Activated CD4-positive, alpha-beta memory T cell treated with anti-CD3 and anti-CD28 coated beads, Interleukin-2, amount 10 ng/mL, durations not matched to agents 7 days and 5 days (primary cell): Measurements from ENCODE around the gene ATXN7L1. TPM values are rescaled to one million over a fixed set of nuclear protein-coding genes. Genes with fewer than 3 reads are reported as not detected.

Experiments used
- CTCF ChIA-PET: fragments of 350-600 bp; sonication (Branson Sonifier 250); formaldehyde crosslinking; loops from one replicate; lab custom pipeline; 2021; ENCODE audit warnings: antibody characterized with exemption, inconsistent platforms; lab: Charles Lee
- POLR2A ChIA-PET: fragments of 350-600 bp; sonication (Branson Sonifier 250); formaldehyde crosslinking; loops from one replicate; lab custom pipeline; 2021; ENCODE audit warnings: antibody characterized with exemption; lab: Charles Lee
- DNase-seq: peaks from one replicate; pipeline ENCODE4 v3.0.0-alpha.2; 2020
- H3K27ac Mint-ChIP-seq: one replicate; pipeline ENCODE4 v1.8.0; 2021; ENCODE audit warnings: mild to moderate bottlenecking, mixed read lengths
- H3K27me3 Mint-ChIP-seq: one replicate; pipeline ENCODE4 v1.8.0; 2021; ENCODE audit warnings: mixed read lengths
- H3K36me3 Mint-ChIP-seq: one replicate; pipeline ENCODE4 v1.8.0; 2021; ENCODE audit warnings: low read depth, mixed read lengths
- H3K4me1 Mint-ChIP-seq: one replicate; pipeline ENCODE4 v1.8.0; 2021; ENCODE audit warnings: mixed read lengths
- H3K4me3 Mint-ChIP-seq: one replicate; pipeline ENCODE4 v1.8.0; 2021; ENCODE audit warnings: mild to moderate bottlenecking, mixed read lengths
- H3K9me3 Mint-ChIP-seq: one replicate; pipeline ENCODE4 v1.8.0; 2021; ENCODE audit warnings: mixed read lengths
- total RNA-seq, 2 experiments: library from RNA; stranded (reverse); gene quantifications; one replicate each; pipeline ENCODE4 v1.2.3, GENCODE V29; 2021

ATXN7L1 gene
- total RNA-seq, 2 experiments from 2014 or later, result 27.1 to 28.1 TPM

DNA sequence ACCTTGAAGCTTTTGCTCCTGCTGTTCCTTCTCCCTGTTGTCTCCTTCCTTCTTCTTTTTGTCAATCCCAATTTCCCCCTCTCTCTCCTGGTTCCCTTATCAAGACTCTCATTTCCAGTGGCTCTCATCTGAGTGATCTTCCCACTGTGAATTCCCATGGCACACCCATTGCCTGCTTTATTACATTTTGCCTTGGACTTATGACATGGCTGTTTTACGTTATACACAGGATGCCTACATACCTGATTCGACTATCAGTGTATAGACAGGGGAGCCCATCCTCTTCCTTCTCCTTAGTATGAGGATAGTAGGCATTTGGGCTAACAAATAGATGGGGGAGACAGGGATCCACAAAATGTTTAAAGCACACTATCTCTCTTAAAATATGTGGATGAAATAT lies 255.2 kb downstream of the ATXN7L1 start:
- ChIA-PET POLR2A (no interaction called here), CTCF (interaction anchor here (1.1 kb wide), 1 partner anchor 32 kb away, joined by 3 read pairs; no protein-coding TSS in a partner anchor)
- DNase-seq, result no peak
- Mint-ChIP-seq H3K4me1 (no peaks in the 10 kb centered on the region), H3K4me3 (no peak overlapping the region), H3K36me3 (peaks cover 40% of the 10 kb centered on the region), H3K27ac (no peak overlapping the region), H3K27me3 (no peaks in the 10 kb centered on the region), H3K9me3 (peaks cover 2% of the 10 kb centered on the region)

DNA sequence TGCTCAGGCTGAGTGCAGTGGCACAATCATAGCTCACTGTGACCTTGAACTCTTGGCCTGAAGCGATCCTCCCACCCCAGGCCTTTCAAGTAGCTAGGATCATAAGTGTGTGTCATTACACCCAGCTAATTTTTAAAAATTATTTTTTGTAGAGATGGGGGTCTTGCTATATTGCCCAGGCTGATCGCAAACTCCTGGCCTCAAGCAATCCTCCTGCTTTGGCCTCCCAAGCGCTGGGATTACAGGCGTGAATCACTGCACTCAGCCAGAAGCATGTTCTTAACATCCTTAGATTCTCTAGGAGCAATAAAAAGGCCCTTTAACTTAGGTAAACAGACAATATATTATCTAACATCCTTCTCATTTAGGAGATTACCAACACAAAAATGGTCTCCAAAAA lies 256.8 kb downstream of the ATXN7L1 start:
- CTCF ChIA-PET, result no interaction called here

DNA sequence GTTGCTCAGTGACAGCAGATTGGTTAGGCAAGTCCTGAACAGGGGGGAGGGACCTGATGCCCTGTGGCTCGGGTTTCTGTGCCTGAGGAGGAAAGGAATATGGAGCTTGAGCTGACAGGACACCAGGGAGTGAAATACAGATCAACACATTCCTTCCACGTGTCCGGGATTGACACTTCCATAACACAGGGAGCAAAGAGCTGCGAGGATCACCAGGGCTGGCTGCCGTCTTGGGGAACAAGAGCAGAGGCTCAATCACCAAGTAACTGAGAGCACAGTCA lies 258.4 kb downstream of the ATXN7L1 start:
- peaks cover 30% of the 10 kb centered on the region for H3K36me3 Mint-ChIP-seq
- H3K27me3 Mint-ChIP-seq, result no peaks in the 10 kb centered on the region
- ChIA-PET POLR2A (no interaction called here), CTCF (interaction anchor here (0.7 kb wide), 1 partner anchor 38 kb away, joined by 3 read pairs; no protein-coding TSS in a partner anchor)
- H3K4me1 Mint-ChIP-seq, result no peaks in the 10 kb centered on the region
- no peak overlapping the region for H3K4me3 Mint-ChIP-seq
- no peak for DNase-seq
- H3K27ac Mint-ChIP-seq, result no peak overlapping the region
- no peaks in the 10 kb centered on the region for H3K9me3 Mint-ChIP-seq

More for the DNA sequence above, 256.8 kb downstream of the ATXN7L1 start:
- DNase-seq, result no peak
- no peak overlapping the region for H3K4me3 Mint-ChIP-seq
- no peaks in the 10 kb centered on the region for H3K4me1 Mint-ChIP-seq
- H3K9me3 Mint-ChIP-seq, result no peaks in the 10 kb centered on the region
- H3K36me3 Mint-ChIP-seq, result peaks cover 30% of the 10 kb centered on the region
- no peak overlapping the region for H3K27ac Mint-ChIP-seq
- H3K27me3 Mint-ChIP-seq, result no peaks in the 10 kb centered on the region
- POLR2A ChIA-PET, result no interaction called here

DNA sequence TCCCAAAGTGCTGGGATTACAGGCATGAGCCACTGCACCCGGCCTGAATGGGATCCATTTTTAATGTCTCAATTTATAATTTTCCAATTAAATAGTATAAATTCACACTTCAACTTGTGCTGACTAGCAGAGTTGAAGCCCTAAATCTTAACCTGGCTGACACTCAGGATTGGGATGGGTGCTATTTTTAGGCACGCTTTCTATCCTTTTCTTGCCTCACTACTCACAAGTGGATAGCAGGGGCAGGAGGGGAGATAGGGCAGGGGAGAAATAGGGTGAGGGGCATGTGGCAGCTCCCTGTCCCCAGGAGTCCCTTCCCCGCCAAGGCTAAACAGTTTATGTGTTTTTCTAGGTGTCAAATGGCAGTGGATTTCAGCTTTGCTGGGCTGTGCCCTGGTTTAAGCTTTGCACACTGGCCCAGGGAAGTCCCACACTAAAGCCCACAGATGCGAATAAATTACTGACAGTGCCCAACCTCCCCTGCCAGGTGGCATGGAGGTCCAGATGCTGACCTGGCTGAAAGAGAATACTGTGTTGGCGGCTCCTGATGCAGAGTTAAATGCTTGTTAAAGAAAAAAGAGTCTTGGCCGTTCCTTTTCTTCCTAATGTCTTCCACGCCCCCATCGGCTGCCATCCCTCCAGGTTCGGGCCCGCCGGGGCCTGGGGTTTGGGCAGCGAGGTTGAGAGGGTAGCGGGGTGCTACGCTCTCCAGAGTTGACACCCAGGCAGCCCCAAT lies 259.0 kb downstream of the ATXN7L1 start:
- H3K4me3 Mint-ChIP-seq, result no peak overlapping the region
- H3K36me3 Mint-ChIP-seq, result peaks cover 26% of the 10 kb centered on the region
- H3K9me3 Mint-ChIP-seq, result no peaks in the 10 kb centered on the region
- DNase-seq, result no peak
- POLR2A ChIA-PET, result no interaction called here
- H3K4me1 Mint-ChIP-seq, result no peaks in the 10 kb centered on the region
- CTCF ChIA-PET, result interaction anchor here (0.7 kb wide), 1 partner anchor 39 kb away, joined by 3 read pairs; no protein-coding TSS in a partner anchor
- H3K27ac Mint-ChIP-seq, result no peak overlapping the region
- no peaks in the 10 kb centered on the region for H3K27me3 Mint-ChIP-seq

DNA sequence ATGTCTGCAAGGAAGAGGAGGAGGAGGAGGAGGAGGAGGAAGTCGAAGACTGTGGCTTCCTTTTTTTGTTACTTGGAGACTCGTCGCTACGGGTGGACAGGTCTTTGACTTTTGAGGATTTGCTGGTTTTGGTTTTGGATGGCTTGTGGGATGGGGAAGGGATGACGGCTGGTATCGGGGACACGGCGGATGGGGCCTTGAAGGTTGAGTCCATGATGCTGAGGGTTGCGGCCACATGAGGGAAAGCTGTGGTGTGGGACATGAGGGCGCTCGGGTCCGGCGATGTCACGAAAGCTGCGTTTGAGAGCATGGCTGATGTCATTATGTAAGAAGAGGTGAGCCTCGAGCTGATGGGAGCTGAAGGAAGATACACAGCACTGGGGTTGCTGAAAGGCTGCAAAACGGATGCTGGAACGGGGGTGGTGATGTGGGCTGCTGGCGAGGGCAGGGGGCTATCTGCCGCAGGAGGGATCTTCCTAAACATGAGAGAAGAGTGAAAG lies 262.0 kb downstream of the ATXN7L1 start:
- Mint-ChIP-seq H3K4me1 (no peaks in the 10 kb centered on the region), H3K4me3 (no peak overlapping the region)

DNA sequence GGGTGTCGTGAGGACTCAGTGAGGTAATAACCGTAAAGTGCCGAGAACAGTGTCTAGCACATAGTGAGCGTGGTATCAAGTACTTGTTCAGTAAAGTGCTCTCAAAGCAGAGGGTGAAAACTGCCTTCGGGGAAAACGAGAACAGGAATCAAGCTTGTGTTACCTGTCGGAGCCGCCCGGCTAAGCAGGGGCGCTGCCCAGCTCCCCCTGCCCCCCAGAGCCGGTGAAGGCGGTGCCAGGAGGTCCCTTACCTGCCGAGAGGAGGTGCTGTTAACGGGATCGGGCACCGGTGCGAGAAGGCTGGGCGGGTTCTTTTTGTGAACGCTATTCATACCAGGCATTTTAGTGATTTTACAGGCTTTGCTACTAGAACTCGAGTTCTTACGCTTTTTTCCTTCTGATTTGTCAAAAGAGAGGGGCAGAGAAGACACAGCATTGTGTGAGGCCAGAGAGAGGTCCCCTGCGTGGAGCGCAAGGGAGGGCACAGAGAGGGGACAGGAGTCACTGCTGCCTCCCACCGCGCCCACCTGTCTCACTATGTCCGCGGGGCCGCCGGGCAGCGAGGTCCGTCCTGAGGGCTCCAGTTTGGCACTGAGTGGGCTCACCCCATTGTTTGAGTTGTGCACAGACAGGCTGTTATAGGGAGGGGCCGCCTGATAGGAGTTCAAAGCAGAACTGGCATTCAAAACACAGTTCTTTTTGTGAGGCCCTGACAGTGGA lies 262.6 kb downstream of the ATXN7L1 start:
- POLR2A ChIA-PET, result no interaction called here
- no peaks in the 10 kb centered on the region for H3K27me3 Mint-ChIP-seq
- H3K27ac Mint-ChIP-seq, result no peak overlapping the region
- H3K4me1 Mint-ChIP-seq, result no peaks in the 10 kb centered on the region
- DNase-seq, result no peak
- CTCF ChIA-PET, result no interaction called here
- H3K36me3 Mint-ChIP-seq, result peaks cover 18% of the 10 kb centered on the region
- no peak overlapping the region for H3K4me3 Mint-ChIP-seq
- no peaks in the 10 kb centered on the region for H3K9me3 Mint-ChIP-seq

More for the DNA sequence above, 262.0 kb downstream of the ATXN7L1 start:
- ChIA-PET CTCF (no interaction called here), POLR2A (no interaction called here)
- Mint-ChIP-seq H3K27ac (no peak overlapping the region), H3K36me3 (peaks cover 19% of the 10 kb centered on the region), H3K27me3 (no peaks in the 10 kb centered on the region), H3K9me3 (no peaks in the 10 kb centered on the region)
- no peak for DNase-seq

DNA sequence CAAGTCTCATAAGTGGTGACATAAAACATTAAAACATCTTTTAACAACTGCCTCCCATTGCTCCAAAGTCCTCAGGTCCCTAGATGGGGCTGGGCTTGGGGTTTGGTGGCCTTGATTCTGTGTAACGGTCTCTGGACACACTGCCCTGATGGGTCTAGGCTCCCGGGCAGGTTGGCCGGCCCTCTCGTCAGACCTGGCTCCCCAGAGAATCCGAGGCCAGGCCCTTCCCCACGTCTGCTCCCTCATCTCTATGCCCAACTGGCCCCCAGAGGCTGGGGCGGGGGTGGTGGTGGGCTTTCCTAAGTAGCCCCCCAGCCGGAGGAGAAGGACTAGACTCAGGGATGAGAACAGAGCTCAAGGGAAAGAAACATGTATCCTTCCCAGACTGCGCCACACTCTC lies 263.6 kb downstream of the ATXN7L1 start:
- Mint-ChIP-seq H3K4me1 (no peaks in the 10 kb centered on the region), H3K36me3 (peaks cover 13% of the 10 kb centered on the region), H3K27ac (no peak overlapping the region), H3K27me3 (no peaks in the 10 kb centered on the region), H3K9me3 (no peaks in the 10 kb centered on the region), H3K4me3 (no peak overlapping the region)
- POLR2A ChIA-PET, result no interaction called here
- no peak for DNase-seq
- CTCF ChIA-PET, result no interaction called here

DNA sequence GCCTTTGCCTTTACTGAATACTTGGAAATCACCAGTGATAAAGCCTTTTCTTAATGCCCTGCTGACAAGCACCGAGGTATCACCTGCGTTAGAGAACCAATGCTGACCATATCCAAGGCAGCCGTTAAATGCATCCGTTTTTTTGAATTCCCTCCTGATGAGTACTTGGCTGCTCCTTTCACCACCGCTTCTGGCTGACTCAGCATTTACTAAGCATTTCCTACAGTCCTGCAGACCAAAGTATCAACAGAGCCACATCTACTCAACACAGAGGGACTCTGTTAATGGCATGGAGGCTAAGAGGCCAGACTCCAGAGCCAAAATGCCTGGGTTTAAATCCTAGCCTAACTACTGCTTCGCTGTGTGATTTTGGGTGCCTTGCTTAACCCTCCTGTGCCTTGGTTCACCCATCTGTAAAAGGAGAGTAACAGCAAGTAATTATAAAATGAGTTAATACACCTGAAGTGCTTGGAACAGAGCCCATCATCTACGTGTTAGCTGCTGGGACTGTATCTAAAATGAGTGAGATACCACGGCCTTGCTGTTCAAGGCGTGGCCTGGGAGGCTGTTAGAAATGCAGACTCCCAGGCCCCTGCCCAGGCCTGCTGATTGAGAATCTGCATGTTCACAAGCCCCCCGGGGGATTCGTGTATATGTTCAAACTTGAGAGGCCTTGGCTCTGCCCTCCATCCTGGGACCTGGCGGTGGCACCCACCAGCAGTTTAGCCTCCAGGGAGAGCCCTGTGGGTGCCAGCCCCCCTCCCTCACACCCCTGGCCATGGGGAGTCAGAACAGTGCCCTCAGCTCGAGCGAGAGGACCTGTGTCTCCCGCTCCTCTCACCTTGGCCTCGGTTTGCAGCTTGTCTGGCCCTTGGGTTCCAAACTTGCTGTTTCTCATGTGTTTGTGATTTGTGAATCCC lies 264.3 kb downstream of the ATXN7L1 start:
- CTCF ChIA-PET, result no interaction called here
- POLR2A ChIA-PET, result no interaction called here
- H3K4me3 Mint-ChIP-seq, result no peak overlapping the region
- no peak overlapping the region for H3K27ac Mint-ChIP-seq
- no peaks in the 10 kb centered on the region for H3K4me1 Mint-ChIP-seq
- H3K9me3 Mint-ChIP-seq, result no peaks in the 10 kb centered on the region
- no peak for DNase-seq
- no peaks in the 10 kb centered on the region for H3K27me3 Mint-ChIP-seq
- peaks cover 13% of the 10 kb centered on the region for H3K36me3 Mint-ChIP-seq

DNA sequence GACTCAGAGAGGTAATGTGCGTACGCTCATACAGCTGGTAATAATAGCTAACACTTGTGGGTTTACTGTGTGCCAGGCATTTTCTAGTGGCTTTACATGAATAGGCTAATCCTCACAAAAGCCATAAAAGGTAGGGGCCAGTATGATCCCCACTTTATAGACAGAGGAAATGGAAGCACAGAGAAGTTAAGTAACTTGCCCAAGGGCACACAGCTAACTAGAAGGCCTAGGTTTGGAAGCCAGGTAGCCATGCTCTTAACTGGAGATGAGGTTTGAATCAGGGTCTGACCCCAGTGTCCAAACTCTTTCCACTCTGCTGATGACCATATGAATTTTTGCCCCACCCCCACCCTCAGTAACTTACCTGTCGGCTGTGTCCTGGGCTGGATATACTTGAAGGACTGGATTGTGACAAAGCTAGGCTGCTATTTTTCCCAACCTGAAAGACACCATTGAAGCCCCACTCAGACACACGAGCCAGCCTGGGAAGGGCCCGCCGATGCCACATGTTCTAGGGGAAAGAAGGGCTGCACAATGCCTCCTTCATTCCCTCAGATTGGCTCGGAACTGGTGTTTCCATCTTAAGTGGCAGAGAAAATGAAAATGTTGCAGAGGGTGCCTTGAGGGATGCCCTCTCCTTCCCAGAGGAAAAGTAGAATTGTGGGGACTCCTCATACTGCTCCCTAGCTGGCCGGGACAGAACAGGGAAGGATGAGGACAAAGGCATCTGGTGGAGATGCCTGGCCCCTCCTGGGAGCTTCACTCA lies 266.1 kb downstream of the ATXN7L1 start:
- Mint-ChIP-seq H3K27me3 (no peaks in the 10 kb centered on the region), H3K9me3 (no peaks in the 10 kb centered on the region), H3K4me1 (no peaks in the 10 kb centered on the region), H3K27ac (no peak overlapping the region), H3K4me3 (no peak overlapping the region), H3K36me3 (peaks cover 13% of the 10 kb centered on the region)
- ChIA-PET CTCF (no interaction called here), POLR2A (no interaction called here)
- DNase-seq, result no peak

DNA sequence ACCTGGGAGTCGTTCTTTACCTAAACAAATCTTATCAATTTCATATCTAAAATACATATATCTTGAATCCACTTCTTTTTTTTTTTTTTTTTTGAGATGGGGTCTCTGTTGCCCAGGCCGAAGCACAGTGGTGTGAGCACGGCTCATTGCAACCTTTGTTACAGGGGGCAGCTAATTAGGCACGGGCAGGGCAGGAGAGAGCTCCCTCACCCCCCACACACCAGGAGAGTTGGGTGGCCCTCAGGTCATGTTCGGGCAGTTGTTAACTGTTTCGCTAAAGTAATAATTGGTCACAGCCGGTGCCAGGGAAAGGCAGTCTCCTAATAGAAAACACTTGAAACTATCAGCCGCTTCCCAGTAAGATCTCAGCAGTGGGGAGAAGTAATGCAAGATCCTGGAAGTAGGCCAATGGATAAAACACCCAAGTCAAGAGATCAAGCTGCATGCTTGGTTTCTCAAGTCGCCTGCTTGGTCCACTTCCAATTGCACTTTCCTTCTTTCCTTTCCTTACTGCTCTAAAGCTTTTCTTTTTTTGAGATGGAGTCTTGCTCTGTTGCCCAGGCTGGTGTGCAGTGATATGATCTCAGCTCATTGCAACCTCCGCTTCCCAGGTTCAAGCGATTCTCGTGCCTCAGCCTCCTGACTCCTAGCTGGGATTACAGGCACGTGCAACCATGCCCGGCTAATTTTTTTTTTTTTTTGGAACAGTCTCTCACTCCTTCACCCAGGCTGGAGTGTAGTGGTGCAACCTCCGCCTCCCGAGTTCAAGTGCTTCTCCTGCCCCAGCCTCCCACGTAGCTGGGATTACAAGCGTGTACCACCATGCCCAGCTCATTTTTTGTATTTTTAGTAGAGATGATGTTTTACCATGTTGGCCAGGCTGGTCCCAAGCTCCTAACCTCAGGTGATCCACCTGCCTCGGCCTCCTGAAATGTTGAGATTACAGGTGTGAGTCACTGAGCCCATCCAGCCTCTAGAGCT lies 273.8 kb downstream of the ATXN7L1 start:
- Mint-ChIP-seq H3K4me3 (no peak overlapping the region), H3K4me1 (no peaks in the 10 kb centered on the region), H3K36me3 (no peaks in the 10 kb centered on the region), H3K27ac (no peak overlapping the region), H3K27me3 (peaks cover 6% of the 10 kb centered on the region), H3K9me3 (no peaks in the 10 kb centered on the region)
- ChIA-PET CTCF (interaction anchor here (1.5 kb wide), 1 partner anchor 13 kb away, joined by 7 read pairs; no protein-coding TSS in a partner anchor), POLR2A (interaction anchor here (0.6 kb wide), 1 partner anchor 1004 kb away, joined by 3 read pairs; no protein-coding TSS in a partner anchor)
- DNase-seq, result no peak

DNA sequence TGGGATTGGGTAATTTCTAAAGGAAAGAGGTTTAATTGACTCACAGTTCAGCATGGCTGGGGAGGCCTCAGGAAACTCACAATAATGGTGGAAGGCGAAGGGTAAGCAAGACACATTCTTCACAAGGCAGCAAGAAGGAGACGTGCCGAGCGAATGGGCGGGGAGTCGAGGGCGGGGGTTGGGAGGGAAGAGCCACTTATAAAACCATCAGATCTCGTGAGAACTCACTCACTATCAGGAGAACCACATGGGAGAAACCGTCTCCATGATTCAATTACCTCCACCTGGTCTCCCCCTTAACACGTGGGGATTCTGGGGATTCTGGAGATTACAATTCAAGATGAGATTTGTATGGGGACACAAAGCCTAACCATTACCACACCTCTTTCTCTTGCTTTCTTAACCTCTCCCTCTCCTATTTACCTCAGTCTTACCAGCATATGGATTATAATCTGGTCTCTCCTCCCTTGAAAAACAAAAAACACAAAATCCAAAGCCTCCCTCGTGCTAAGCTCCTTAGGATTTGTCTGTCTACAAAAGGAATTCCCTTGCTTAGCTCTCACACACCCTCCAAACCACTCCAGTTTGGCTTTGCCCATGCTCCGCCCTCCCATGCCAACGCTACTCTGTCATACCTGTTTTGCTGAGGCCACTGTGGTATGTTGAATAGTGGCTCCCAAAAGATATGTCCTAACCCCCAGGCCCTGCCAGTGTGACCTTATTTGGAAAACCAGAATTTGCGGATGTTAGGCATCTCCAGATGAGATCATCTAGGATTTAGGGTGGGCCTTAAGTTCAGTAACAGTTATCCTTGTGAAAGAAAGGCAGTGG lies 275.5 kb downstream of the ATXN7L1 start:
- H3K4me3 Mint-ChIP-seq, result no peak overlapping the region
- H3K36me3 Mint-ChIP-seq, result no peaks in the 10 kb centered on the region
- POLR2A ChIA-PET, result no interaction called here
- no peaks in the 10 kb centered on the region for H3K9me3 Mint-ChIP-seq
- H3K27me3 Mint-ChIP-seq, result peaks cover 8% of the 10 kb centered on the region
- H3K27ac Mint-ChIP-seq, result no peak overlapping the region
- DNase-seq, result no peak
- H3K4me1 Mint-ChIP-seq, result no peaks in the 10 kb centered on the region
- CTCF ChIA-PET, result no interaction called here
